HG02763 (cell line): Measurements from ENCODE around the gene MGLL.

Experiments used
- ATAC-seq: cut with Tn5 transposase; IDR thresholded peaks from one replicate; pipeline ENCODE4 v1.9.1; 2021; ENCODE audit warnings: mild to moderate bottlenecking, moderate library complexity; ENCODE audit not compliant: unreplicated experiment

MGLL gene

DNA sequence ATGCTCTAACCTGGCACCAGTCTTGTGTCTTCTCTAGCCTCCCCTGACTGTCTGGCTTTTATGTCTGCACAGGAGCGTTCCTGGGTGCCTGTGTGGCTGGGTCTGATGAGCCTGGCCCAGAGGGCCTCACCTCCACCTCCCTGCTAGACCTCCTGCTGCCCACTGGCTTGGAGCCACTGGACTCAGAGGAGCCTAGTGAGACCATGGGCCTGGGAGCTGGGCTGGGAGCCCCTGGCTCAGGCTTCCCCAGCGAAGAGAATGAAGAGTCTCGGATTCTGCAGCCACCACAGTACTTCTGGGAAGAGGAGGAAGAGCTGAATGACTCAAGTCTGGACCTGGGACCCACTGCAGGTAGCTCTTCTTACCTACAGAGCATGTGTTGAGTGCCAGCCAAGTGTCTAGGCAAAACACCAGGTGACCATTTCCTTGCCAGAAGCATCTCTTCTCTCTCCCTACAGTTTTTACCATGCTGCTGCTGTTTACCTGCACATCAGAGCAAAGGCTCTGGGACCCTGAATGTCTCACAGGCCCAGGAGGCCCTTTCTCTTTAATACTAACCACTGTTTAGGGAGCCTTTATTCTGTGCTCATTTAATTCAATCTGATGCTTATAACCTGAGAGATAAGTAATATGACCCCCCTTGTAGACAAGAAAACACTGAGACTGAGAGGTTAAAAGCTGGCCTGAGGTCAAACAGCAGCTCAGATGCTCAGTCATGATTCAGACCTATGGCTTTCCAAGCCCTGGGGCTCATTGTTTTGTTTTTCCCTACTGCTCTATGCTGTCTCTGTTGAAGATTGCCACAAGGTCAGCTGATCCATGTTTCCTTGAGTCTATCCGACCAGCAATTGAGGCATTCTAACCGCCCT is 182.9 kb downstream of the MGLL start:
- ATAC-seq: no peak
